GM12875 (cell line): Measurements from ENCODE around the gene MAG.
"Not testable (repeated sequence)": the region's sequence is repeated elsewhere in the genome, so short reads cannot be mapped to it uniquely, and the experiment has no call there.

Source experiments
- H3K4me3 ChIP-seq: one replicate; pipeline ENCODE4 v1.5.1; 2011; ENCODE audit warnings: low read depth, low read length, control low read depth
- TF ChIP-seq, protein P1 (sequence below): IDR thresholded peaks from 2 replicates; pipeline ENCODE4 v1.5.1; 2011; ENCODE audit warnings: low read depth, mild to moderate bottlenecking, control low read depth, inconsistent platforms, low read length, moderate library complexity, borderline replicate concordance; ENCODE audit not compliant: insufficient read depth

Gene MAG

DNA sequence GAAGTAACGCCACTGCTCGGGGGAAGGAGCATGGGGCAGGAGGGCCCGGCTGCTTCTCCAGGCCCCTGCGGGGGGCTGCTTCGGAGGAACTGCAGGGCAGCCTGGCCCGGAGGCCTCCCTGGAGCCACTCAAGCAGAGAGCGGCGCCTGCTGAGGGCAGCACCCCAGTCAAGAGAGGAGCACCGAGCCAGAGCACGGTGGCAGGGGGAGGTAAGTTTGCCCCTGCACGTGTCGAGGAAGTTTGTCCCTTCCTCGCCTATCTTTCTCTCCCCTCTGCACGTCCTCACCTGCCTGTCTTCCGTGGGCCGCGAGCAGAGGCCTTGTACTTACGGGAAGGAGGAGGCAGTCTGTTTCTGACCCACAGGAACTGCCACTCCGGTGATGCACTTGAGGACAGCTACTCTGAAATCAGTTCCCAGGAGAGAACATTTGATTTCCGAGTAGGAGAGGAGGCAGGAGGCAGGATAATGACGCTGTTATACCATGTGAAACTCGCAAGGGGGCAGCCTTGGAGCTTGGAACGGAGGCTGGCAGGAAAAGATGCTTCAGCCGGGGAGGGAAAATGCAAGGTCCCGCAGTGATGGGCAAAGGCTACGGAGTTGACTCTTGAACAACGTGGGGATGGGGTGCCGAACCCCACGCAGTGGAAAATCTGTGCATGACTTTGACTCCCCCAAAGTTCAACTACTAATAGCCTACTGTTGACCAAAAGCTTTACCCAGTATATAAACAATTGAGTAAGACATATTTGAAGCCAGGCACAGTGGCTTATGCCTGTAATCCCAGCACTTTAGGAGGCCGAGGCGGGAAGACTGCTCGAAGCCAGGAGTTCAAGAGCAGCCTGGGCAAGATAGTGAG, 60.7 kb downstream of the MAG start:
- TF ChIP-seq, protein P1, sequence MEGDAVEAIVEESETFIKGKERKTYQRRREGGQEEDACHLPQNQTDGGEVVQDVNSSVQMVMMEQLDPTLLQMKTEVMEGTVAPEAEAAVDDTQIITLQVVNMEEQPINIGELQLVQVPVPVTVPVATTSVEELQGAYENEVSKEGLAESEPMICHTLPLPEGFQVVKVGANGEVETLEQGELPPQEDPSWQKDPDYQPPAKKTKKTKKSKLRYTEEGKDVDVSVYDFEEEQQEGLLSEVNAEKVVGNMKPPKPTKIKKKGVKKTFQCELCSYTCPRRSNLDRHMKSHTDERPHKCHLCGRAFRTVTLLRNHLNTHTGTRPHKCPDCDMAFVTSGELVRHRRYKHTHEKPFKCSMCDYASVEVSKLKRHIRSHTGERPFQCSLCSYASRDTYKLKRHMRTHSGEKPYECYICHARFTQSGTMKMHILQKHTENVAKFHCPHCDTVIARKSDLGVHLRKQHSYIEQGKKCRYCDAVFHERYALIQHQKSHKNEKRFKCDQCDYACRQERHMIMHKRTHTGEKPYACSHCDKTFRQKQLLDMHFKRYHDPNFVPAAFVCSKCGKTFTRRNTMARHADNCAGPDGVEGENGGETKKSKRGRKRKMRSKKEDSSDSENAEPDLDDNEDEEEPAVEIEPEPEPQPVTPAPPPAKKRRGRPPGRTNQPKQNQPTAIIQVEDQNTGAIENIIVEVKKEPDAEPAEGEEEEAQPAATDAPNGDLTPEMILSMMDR: peak; percentile 78

GRCh38 chr19:35353635-35354034, 61.7 kb downstream of the MAG start:
- TF ChIP-seq, protein P1: no peak
- H3K4me3 ChIP-seq: no peak overlapping the region

More for the DNA sequence above, 60.7 kb downstream of the MAG start:
- H3K4me3 ChIP-seq: no peak overlapping the region

DNA sequence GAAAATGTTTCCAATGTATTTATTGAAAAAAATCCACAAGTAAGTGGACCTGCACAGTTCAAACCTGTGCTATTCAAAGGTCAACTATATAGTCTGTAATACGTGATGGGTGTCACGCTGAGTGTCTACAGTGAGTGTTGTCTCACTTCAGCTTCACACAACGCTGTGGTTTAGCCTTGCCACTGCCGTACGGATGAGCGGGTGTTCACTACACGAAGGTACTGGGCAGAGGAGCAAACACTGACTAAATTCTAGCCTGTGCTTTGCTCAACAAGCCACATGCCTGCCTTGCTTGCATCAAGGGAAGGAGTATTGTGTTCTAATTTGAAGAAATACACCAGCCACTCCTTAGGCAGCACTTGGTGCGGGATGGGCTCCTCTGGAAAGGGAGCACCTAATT, 62.9 kb downstream of the MAG start:
- TF ChIP-seq, protein P1: no peak
- no peak overlapping the region for H3K4me3 ChIP-seq

DNA sequence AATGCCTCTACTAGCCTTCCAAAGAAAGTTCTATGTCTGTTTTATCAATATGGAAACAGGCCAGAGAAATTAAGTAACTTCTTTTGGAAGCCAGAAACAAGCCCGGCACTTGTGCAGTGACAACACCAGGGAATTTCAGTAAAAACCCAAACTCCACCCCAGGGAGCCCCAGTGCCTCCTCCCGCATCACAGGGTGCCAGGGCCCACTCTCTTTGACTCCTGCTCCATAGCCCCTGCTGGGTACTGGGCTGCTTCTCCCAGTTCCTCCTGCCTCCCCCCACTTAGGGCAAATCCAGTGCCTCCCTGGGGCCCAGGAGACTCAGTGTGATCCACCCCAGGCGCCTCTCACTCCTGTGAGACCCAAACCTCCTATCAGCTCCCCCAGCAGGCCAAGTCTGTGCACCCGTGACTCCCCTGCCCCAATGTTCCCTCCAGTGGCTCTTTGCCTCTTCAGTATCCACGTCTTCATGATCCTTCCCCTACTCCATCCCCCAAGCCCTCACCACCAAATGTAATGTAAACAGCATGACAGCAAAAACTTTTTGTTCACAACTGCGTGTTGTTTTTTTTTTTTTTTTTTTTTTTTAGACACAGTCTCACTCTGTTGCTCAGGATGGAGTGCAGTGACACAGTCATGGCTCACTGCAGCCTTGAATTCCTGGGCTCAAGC, 64.0 kb downstream of the MAG start:
- TF ChIP-seq, protein P1: no peak
- no peak overlapping the region for H3K4me3 ChIP-seq

DNA sequence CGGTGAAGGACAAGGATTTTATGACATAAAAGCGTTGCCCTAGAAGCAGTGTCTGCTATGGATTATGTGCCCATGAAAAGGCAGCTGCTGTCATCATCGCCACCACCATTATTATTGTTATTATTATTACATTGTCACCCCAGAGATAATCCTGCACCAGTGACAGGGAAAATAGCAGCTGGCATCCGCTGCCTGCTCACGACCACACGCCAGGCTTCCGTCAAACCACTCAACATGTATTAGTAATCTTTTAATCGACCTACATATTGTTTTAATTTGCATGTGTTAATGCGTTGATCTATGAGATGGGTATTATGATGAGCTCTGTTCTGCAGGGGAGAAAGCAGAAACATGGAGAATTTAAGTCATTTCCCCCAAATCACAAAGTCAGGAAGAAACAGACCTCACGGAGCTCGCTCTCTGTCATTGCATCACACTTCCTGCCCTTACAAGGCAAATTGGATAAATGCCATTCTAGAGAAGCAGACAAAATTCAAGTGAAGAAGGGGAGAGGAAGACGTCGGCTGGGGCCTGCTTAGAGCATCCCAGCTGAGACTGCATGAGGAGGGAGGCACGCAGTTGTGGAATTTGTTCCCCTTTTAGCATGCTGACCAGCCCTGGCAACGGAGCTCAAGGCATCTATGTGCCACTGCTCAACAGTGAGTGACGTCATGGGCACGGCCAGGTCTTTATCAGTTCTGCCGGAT, 66.1 kb downstream of the MAG start, which contains the start of gene FFAR3:
Gene FFAR3 (plus strand): TSS at position 594 of the 707 bp plus-strand sequence. CDS start 431 bp downstream, outside the sequence.
- TF ChIP-seq, protein P1: no peak
- no peak within 1 kb of the TSS for H3K4me3 ChIP-seq

DNA sequence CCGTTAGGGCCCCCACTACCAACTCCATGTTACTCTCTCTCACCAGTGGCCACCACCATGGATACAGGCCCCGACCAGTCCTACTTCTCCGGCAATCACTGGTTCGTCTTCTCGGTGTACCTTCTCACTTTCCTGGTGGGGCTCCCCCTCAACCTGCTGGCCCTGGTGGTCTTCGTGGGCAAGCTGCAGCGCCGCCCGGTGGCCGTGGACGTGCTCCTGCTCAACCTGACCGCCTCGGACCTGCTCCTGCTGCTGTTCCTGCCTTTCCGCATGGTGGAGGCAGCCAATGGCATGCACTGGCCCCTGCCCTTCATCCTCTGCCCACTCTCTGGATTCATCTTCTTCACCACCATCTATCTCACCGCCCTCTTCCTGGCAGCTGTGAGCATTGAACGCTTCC, 66.9 kb downstream of the MAG start:
- TF ChIP-seq, protein P1: 0 out of 2 replicates have a peak, but pooled peaks have one; percentile 2
- not testable (repeated sequence) for H3K4me3 ChIP-seq

DNA sequence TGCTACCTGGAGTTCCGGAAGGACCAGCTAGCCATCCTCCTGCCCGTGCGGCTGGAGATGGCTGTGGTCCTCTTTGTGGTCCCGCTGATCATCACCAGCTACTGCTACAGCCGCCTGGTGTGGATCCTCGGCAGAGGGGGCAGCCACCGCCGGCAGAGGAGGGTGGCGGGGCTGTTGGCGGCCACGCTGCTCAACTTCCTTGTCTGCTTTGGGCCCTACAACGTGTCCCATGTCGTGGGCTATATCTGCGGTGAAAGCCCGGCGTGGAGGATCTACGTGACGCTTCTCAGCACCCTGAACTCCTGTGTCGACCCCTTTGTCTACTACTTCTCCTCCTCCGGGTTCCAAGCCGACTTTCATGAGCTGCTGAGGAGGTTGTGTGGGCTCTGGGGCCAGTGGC, 67.4 kb downstream of the MAG start:
- H3K4me3 ChIP-seq: not testable (repeated sequence)

DNA sequence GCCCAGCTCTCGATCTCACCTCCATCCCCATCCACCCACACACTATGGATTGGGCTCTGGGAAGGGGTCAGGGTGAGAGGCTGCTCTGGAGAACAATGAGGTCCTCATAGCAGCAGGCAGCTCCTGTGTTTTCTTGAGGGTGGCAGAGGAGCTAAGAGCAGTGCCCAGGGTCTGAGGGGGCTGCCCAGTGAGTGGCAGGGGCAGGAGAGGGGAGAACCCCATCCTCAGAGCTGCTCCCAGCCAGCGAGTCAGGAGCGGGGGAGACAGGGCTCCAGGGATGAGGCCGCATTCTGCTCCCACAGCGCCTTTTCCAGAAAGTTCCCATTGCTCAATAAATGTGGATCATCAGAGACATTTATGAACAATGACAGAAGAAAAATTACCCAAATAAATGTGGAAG, 68.1 kb downstream of the MAG start:
- not testable (repeated sequence) for H3K4me3 ChIP-seq
